Skin of body (tissue), 2 donors: ENCODE results near the gene WWC2. TPM values are rescaled to one million over a fixed set of nuclear protein-coding genes. Genes with fewer than 3 reads are reported as not detected.

Experiments
- DNase-seq: peaks from one replicate; lab custom pipeline; 2025; lab: John Stamatoyannopoulos, UW
- total RNA-seq: library from RNA; depleted of rRNA; stranded (reverse); fragments of >200 nt; gene quantifications from one replicate; pipeline ENCODE4 v1.2.3, GENCODE V29; 2014

The WWC2 gene
- total RNA-seq, 1 donor from 2014 or later = 24.0 TPM

- DNase-seq = no peak
These were observed 228.8 kb downstream of the WWC2 start for GRCh38 chr4:183327827-183328226.

GRCh38 chr4:183328832-183329231, 229.8 kb downstream of the WWC2 start:
- DNase-seq = no peak

- DNase-seq = no peak
These were observed 230.2 kb downstream of the WWC2 start for GRCh38 chr4:183329244-183329643.

- DNase-seq = no peak
These were observed 231.1 kb downstream of the WWC2 start for GRCh38 chr4:183329954-183330742.

GRCh38 chr4:183330841-183331240, 231.8 kb downstream of the WWC2 start:
- no peak for DNase-seq

GRCh38 chr4:183332447-183332846, 233.4 kb downstream of the WWC2 start:
- DNase-seq = no peak

- no peak for DNase-seq
These were observed 234.1 kb downstream of the WWC2 start for GRCh38 chr4:183333202-183333601.

GRCh38 chr4:183333983-183334382, 234.9 kb downstream of the WWC2 start:
- DNase-seq = no peak

- DNase-seq = no peak
These were observed 236.4 kb downstream of the WWC2 start for GRCh38 chr4:183335369-183335940.

GRCh38 chr4:183337349-183337748, 238.3 kb downstream of the WWC2 start:
- DNase-seq = no peak

- DNase-seq = no peak
These were observed 238.8 kb downstream of the WWC2 start for GRCh38 chr4:183337833-183338232.

- no peak for DNase-seq
These were observed 243.8 kb downstream of the WWC2 start for GRCh38 chr4:183342541-183343533.

GRCh38 chr4:183343730-183344129, 244.7 kb downstream of the WWC2 start:
- no peak for DNase-seq

- DNase-seq = no peak
These were observed 245.6 kb downstream of the WWC2 start for GRCh38 chr4:183344523-183345255.

- DNase-seq = no peak
These were observed 246.2 kb downstream of the WWC2 start for GRCh38 chr4:183345261-183345660.

GRCh38 chr4:183347146-183347545, 248.1 kb downstream of the WWC2 start:
- DNase-seq = no peak

- DNase-seq = no peak
These were observed 248.5 kb downstream of the WWC2 start for GRCh38 chr4:183347566-183347965.

- no peak for DNase-seq
These were observed 249.1 kb downstream of the WWC2 start for GRCh38 chr4:183348136-183348535.

GRCh38 chr4:183348706-183349659, 249.9 kb downstream of the WWC2 start:
- DNase-seq = peak; percentile 34

- peak; percentile 88 for DNase-seq
These were observed 250.6 kb downstream of the WWC2 start for GRCh38 chr4:183349673-183350072.
